SK-N-SH treated with all-trans-retinoic acid at 6 μM for 48 hours (cell line): ENCODE data around the gene C1QL1.

Source experiments
- ARNTL ChIP-seq: fragments of 450-650 bp; formaldehyde crosslinking; IDR thresholded peaks from 2 replicates; pipeline ENCODE4 v1.5.0; 2020; ENCODE audit warnings: low read depth, mild to moderate bottlenecking, moderate library complexity, borderline replicate concordance
- ESRRG ChIP-seq: fragments of 250-450 bp; sonication (Bioruptor Pico); IDR thresholded peaks from 2 replicates; pipeline ENCODE4 v1.6.1; 2021; ENCODE audit warnings: mild to moderate bottlenecking
- GLIS3 ChIP-seq: fragments of 250-450 bp; sonication (Bioruptor Pico); IDR thresholded peaks from 2 replicates; pipeline ENCODE4 v1.5.0; 2020; ENCODE audit warnings: mild to moderate bottlenecking, moderate library complexity
- PATZ1 ChIP-seq: fragments of 250-450 bp; sonication (Bioruptor Pico); IDR thresholded peaks from 2 replicates; pipeline ENCODE4 v1.8.0; 2020; ENCODE audit warnings: mild to moderate bottlenecking, moderate library complexity, borderline replicate concordance
- POU6F1 ChIP-seq: fragments of 250-450 bp; sonication (Bioruptor Pico); IDR thresholded peaks from 2 replicates; pipeline ENCODE4 v1.8.0; 2021; ENCODE audit warnings: low read depth, mild to moderate bottlenecking, moderate library complexity, borderline replicate concordance
- PPARA ChIP-seq: fragments of 250-450 bp; sonication (Bioruptor Pico); IDR thresholded peaks from 2 replicates; pipeline ENCODE4 v1.5.0; 2020; ENCODE audit warnings: mild to moderate bottlenecking, borderline replicate concordance
- SNAI2 ChIP-seq: fragments of 250-450 bp; sonication (Bioruptor Pico); IDR thresholded peaks from 2 replicates; pipeline ENCODE4 v1.5.0; 2020; ENCODE audit warnings: mild to moderate bottlenecking, moderate library complexity
- ZFP30 ChIP-seq: fragments of 450-650 bp; formaldehyde crosslinking; IDR thresholded peaks from 2 replicates; pipeline ENCODE4 v1.5.0; 2022; ENCODE audit warnings: mild to moderate bottlenecking, moderate library complexity
- ZNF565 ChIP-seq: fragments of 450-650 bp; formaldehyde crosslinking; conservative IDR thresholded peaks from 2 replicates; pipeline ENCODE4 v1.5.0; 2020; ENCODE audit warnings: low read depth, mild to moderate bottlenecking, moderate library complexity
- TF ChIP-seq, protein P1 (sequence below): fragments of 250-450 bp; sonication (Bioruptor Pico); IDR thresholded peaks from 2 replicates; pipeline ENCODE4 v1.5.0; 2020; ENCODE audit warnings: mild to moderate bottlenecking, moderate library complexity

DNA sequence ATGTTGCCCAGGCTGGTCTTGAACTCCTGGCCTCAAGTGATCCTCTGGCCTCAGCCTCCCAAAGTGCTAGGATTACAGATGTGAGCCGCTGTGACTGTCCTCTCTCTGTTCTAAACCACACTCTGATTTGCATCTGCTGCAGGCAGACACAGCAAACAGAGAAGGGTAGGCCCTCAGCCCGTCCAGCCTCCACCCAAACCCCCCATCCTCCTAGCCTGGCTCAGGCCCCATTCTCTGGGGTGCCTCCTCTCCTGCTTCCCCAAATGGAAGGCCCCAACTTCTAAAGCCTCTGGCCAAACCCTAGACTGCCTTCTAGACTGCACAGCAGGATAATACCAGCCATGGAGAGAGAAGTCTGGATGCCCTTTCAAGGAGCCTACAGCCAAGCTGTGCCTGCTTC is 48.7 kb downstream of the C1QL1 start:
- no peak for TF ChIP-seq ZFP30 (CRISPR knock-in tag)
- TF ChIP-seq GLIS3 (CRISPR knock-in tag) = no peak
- TF ChIP-seq ESRRG (CRISPR knock-in tag) = no peak
- TF ChIP-seq, protein P1, sequence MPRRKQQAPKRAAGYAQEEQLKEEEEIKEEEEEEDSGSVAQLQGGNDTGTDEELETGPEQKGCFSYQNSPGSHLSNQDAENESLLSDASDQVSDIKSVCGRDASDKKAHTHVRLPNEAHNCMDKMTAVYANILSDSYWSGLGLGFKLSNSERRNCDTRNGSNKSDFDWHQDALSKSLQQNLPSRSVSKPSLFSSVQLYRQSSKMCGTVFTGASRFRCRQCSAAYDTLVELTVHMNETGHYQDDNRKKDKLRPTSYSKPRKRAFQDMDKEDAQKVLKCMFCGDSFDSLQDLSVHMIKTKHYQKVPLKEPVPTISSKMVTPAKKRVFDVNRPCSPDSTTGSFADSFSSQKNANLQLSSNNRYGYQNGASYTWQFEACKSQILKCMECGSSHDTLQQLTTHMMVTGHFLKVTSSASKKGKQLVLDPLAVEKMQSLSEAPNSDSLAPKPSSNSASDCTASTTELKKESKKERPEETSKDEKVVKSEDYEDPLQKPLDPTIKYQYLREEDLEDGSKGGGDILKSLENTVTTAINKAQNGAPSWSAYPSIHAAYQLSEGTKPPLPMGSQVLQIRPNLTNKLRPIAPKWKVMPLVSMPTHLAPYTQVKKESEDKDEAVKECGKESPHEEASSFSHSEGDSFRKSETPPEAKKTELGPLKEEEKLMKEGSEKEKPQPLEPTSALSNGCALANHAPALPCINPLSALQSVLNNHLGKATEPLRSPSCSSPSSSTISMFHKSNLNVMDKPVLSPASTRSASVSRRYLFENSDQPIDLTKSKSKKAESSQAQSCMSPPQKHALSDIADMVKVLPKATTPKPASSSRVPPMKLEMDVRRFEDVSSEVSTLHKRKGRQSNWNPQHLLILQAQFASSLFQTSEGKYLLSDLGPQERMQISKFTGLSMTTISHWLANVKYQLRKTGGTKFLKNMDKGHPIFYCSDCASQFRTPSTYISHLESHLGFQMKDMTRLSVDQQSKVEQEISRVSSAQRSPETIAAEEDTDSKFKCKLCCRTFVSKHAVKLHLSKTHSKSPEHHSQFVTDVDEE (CRISPR knock-in tag) = no peak
- no peak for TF ChIP-seq SNAI2
- no peak for TF ChIP-seq ARNTL (CRISPR knock-in tag)
- TF ChIP-seq PATZ1 (CRISPR knock-in tag) = no peak
- no peak for TF ChIP-seq ZNF565 (CRISPR knock-in tag)
- no peak for TF ChIP-seq POU6F1 (CRISPR knock-in tag)
- no peak for TF ChIP-seq PPARA (CRISPR knock-in tag)
